SK-N-MC (cell line): ENCODE measurements around the gene ZDHHC11B.
"Not testable (repeated sequence)": the region's sequence is repeated elsewhere in the genome, so short reads cannot be mapped to it uniquely, and the experiment has no call there.

Source experiments
- EZH2 ChIP-seq: fragments of 200-600 bp; sonication (generic); IDR thresholded peaks from one replicate; pipeline ENCODE4 v1.6.1; 2017; ENCODE audit warnings: antibody characterized with exemption
- FOXP2 ChIP-seq: optimal IDR thresholded peaks from 2 replicates; pipeline ENCODE3; 2011; ENCODE audit warnings: mild to moderate bottlenecking, moderate library complexity; ENCODE audit not compliant: insufficient read depth; ENCODE audit errors: extremely low read length, control extremely low read depth
- POLR2AphosphoS5 ChIP-seq: IDR thresholded peaks from 2 replicates; pipeline ENCODE4 v1.6.1; 2012; ENCODE audit warnings: mild to moderate bottlenecking, low read depth, low read length, borderline replicate concordance

- TF ChIP-seq EZH2, POLR2AphosphoS5, FOXP2: not testable (repeated sequence)
Observed at GRCh38 chr5:688348-689010, 96.0 kb downstream of the ZDHHC11B start.
